HG02973 (cell line): ENCODE data around the gene HTRA2.
"Not testable (repeated sequence)": the region's sequence is repeated elsewhere in the genome, so short reads cannot be mapped to it uniquely, and the experiment has no call there.

Experiments
- ATAC-seq: cut with Tn5 transposase; IDR thresholded peaks from one replicate; pipeline ENCODE4 v1.9.1; 2021; ENCODE audit warnings: moderate library complexity; ENCODE audit not compliant: unreplicated experiment

The HTRA2 gene

DNA sequence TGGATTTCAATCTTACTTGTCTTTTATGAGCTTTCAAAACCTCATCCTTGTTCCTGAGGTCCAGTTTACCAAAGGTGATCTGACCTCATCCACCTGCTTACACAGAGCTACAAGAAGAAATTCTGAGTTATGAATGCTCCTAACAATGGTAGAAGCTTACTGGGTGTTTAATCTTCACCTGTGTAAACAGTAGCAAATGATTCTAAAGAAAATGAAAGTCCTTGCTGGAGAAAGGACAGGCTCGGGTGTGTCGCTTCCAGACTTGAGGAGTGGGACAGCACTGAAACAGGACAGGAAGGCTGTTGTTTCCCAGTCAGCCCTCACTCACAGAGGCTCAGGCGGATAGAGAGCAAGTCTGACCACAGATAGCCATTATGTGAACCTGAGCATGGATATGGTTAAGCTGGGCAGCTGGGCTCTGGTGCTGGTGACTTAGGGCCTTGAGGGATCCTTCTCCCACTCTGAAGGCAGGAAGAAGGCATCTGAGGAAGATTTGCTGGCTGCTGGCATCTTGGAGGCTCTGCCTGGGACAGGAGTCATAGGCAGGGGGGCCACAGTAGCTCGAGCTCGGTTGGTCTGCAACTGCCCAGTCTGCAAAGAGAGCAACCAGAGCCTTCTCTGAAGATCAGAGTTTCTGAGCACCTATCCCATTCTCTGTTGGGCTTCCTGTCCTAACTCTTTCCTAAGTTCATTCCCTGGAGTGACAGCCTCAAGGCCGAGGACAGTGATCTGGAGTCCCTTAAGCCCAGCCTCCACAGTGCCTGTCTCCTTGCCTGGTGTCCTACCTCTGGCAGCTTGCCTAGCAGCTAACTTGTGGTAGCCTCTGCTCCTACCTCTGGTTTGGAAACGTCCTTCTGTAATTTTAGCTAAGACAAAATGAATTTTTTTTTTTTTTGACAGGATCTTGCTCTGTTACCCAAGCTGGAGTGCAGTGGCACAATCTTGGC is 28.8 kb downstream of the HTRA2 start:
- no peak for ATAC-seq

DNA sequence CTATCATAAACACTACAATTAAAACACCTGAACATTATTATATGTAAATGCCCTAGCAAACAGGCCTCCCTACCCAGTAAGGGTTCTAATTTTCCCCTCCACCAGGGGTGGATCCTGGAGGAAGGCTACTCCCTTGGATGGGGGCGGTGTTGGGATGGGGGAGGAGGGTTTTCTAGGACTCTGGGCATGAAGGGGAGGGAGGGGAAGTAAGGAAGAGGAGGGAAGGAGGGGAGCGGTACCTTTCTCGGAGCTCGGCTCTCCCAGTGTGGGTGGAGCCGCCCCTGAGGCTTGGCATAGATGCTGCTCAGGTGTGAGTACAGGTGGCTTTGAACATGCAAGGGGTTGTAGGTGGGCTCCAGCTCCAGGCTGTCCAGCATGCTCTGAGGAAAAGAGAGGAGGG is 30.2 kb downstream of the HTRA2 start:
- ATAC-seq = no peak

DNA sequence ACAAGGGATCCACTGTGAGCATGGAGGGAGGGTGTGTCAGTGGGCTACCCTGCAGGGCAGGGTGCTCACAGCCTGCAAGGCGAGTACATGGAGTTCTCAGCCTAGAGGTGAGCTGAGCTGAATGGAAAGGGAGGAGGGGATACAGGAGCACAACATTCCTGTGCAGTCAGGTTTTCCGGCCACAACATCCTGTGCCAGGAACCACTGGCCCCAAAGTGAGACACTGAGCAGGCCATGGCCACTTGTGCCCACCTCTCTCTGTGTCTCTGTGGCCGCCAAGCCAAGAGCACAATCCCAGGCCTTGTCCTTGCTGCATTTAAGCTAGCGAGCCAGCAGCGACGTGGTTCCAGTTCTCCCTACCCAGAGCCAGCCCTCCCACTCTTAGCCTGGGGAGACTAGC is 30.9 kb downstream of the HTRA2 start:
- ATAC-seq = no peak

DNA sequence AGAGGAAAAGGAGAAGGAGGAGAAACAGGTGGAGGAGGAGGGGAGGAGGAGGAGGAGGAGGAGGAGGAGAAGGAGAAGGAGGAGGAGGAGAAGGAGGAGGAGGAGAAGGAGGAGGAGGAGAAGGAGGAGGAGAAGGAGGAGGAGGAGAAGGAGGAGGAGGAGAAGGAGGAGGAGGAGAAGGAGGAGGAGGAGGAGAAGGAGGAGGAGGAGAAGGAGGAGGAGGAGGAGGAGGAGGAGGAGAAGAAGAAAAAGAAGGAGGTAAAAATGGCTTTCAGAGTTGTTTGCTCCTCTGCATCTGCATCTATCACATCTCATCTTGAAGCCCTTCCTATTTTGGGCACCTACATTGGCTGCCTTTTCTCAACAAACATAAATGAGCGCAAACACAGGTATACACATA is 31.3 kb downstream of the HTRA2 start:
- ATAC-seq = not testable (repeated sequence)

DNA sequence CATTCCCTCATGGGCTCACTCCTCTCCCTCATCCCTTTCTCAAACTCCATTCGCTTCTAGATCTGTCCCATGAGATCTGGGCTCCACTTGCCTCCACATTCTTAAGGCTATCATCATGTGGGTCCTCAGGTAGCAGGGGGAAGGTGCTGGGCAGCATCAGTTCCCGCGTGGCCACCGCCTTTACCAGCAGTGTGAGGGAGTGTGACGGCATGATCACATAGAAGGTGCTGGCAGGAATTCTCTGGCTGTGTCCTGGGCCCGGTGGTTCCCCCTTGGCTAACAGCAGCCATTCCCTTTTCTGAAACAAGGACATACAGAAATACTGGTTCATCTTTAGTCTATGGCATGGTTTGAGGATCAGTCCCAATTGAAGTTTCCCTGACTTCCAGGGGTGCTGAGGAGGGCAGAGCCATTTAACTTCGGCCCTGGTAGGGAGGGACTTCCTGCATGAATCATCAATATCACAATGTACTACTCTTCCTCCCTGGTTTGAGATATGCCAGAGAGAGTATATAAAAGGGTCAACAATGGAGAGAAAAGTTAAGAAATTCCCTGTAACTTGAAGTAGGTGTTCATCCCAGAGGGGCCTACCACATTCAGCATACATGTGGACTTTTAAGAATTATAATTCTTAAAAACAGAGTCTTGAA is 32.5 kb downstream of the HTRA2 start:
- ATAC-seq = no peak

DNA sequence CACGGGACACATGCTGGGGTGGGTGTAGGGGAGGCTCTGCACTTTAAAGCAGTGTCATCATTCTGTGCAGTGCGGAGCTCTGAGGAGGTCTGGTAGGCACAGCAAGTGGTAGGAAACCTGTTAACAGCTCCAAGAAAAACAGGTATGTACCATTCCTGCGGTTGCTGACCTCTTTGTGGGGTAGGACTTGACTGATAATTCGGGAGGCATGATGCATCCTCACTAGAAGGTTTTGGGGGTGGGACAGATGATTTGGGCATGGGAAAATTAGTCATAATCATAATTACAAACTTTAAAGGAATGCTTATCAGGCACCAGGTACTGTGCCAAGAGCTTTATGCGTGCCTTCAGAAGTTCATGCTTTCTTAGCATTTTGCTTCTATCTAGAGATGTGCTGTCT is 34.5 kb downstream of the HTRA2 start:
- ATAC-seq = no peak

DNA sequence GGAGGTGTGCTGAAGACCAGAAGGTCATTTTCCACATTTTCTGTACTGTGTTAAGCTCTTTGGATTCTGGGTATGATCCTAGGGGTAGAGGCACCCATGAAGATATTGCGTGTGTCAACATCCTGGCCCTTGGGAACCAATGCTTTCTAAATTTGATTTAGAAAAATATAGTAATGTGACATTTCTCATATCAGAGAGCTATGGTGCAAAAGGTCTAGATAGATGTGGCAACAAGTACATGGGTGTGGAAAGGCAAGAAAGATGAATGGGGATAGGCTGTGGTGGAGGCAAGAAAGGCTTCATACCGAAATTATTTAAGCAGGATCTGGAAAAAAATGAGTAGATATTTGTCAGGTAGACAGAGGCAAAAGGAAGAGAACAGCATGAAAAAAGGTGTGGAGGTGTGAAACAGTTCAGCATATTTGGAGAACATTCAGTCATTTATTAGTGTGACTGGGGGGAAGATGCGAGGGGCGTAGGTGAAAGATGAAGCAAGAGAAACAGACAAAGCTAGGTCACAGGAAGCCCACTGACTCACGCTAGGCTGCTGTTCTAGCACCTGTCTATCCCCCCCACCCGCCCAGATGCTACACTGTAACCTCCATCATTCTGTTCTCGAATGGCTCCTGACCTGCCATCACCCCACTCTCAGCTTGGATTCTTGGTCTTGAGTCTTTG is 36.5 kb downstream of the HTRA2 start:
- ATAC-seq = no peak

DNA sequence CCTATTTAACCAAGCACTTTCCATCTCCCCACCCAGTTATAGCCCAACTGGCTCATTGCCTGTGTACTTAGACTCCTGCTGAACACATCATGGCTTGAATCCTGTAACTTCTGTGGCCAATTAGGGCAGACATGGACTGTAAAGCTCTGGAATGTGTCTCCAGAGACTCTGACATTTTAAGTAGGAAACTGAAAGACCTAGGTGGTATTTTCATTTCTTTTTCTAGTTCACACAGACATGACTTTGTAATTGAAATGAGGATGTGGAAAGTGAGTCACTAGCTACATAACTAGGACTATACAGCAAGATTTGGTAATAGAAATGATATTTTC is 37.0 kb downstream of the HTRA2 start:
- no peak for ATAC-seq

DNA sequence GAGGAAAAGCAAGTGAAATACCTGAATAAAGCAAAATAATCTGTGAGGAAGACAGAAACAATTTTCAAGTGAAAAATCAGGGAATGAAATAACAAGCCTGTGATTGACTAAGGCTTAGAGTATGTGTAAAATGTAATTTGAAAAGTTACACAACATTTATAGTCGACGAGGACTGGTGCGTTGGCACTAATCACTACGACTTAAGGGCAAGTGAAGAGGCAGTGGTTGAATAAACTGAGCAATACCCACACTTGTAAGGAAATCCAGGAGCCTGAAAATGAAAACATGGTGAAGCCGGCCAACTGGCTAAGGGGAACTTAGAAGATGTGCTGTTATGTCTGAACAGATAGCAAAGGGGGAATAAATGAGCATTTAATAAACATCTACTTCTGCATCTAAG is 38.1 kb downstream of the HTRA2 start:
- ATAC-seq = no peak

DNA sequence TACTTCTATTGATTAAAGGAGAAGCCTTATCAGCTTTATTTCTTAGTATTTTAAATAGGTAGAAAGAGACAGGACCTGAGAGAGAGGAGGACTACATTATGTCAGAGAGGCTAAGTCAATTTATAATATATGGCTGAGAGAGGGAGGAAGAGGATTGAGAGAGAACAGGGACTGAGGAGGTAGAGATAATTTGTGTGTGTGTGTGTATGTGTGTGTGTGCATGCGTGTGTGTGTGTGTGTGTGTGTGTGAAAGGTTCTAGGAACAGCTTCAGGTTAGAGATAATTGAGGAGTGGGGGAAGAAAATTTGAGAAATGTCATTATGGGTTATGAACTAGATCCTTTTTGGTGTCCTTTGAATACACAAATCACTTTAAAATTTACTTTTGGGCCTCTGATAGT is 40.0 kb downstream of the HTRA2 start:
- no peak for ATAC-seq

DNA sequence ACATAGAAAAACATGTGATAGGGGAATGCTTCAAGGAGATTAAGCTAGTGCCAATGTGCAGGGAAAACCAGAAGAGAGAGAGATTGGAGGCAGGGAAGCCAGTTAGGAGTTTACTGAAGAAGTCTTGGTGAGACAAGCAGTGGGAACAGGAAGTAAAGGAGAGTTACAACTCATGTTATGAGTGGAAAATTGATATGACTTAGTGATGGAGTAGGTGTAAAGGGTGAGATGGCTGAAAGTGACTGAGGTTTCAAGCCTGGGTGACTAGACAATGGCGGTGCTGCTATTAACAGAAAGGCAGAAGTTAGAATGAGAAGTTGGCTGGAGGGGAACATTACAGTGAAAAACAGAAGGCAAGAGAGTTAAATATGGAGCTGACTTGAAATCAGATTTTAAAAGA is 41.3 kb downstream of the HTRA2 start:
- peak; percentile 73 for ATAC-seq

DNA sequence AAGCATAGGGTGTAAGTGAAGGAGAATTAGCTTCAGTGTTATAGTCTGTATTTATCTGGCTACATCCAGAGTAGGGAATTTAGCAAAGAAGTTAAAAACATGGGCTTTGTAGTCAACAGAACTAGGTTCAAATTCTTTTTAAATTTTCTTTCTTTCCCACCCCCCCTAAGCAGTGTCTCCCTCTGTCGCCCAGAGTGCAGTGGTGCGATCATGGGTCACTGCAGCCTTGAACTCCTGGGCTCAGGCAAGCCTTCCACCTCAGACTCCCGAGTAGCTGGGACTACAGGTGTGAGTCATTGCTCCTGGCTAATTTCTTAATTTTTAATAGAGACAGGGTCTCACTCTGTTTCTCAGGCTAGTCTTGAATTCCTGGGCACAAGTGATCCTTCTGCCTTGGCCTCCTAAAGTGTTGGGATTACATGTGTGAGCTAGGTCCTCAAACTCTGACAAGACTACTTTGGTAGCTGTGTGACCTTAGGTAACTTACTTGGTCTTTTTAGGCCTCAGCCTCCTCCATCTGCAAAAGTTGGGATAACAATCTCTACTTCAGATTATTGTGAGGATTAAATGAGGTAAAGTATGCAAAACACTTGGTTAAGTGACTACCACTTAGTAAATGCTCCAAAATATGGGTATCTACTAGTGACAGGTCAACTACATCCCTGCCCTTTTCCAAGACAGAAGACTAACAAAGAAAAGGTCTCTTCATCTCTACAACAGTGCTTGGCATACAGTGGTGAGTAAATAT is 42.6 kb downstream of the HTRA2 start:
- ATAC-seq = no peak

DNA sequence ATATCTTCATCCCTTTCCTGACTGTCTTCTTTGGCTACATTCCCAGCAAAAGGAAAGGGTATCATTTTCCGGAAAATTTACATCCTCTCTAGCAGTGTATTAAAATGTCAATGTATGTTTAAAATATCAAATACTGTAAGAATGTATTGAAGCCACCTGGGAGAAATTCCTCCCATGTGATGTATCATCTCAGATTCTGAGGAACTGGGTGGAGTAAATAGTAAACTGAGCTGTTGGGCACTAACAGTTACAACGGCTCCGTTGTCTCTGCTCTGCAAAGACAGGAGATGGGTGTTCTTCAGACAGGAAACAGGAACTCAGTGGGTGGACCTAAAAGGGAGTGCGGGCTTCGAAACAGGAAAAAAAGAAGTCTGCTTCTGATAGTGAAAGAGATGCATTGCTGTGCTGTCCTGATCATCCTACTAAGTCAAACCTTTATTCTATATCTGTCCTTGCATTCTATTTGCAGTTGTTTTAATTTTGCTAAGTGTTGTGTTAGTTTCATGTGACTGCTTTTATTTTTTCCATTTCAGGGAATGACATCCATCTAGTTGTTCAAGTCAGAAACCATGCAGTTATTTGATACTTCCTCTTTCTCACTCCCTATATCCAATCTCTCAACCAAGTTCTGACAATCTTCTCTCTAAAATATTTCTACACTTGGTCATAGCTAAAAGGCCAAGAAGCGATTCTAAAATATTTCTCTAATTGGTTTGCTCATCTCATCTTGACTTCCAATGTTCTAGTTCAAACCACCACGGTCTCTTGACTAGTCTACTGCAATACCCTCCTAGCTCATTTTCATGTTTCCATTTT is 44.2 kb downstream of the HTRA2 start:
- ATAC-seq = no peak

DNA sequence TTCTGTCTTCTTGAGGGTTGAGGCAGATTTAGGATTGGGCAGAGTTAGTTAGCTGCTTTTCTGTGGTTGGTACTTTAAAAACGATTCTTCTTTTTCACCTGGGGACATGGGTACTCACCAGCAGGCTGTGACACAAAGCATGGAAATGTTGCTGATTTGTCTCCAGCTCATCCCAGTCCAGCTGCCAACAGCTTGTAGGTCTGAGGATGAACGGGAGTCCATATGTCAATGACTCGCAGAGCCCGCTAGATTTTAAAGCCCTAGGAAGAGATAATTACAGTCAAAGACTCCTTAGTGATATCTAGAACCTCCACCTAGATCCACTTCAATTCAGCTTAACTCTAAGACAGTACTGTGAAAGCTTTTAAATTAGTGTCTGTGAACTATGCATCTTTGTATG is 45.6 kb downstream of the HTRA2 start:
- no peak for ATAC-seq

DNA sequence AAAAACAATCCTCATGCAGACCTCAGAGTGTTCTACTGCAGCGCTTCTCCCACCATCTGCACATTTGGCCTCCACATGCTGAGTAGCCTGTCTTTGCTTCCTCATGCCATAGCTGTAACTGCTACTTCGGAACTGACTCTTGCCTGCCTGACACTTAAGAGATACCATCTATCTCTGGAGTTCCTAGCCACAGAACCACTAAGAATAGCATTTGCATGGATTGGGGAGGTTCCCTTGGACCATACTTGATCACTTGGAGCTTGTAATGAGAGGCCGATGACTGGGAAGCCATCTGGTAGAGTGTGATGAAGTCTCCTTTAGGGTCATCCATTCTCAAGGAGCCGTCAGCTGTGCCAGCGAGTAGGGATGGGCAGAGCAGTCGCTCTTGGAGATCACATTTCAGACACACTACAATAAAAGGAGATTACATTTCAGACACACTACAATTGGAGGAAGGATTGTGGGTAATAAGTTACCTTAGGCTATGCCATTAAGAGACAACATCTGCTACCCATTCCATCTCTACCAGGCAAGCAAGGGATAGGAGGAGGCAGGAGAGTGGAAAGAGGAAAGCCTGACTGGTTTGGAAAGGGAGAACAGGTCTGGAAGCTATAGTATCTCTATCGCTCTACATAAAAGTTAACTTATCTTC is 46.6 kb downstream of the HTRA2 start:
- no peak for ATAC-seq

DNA sequence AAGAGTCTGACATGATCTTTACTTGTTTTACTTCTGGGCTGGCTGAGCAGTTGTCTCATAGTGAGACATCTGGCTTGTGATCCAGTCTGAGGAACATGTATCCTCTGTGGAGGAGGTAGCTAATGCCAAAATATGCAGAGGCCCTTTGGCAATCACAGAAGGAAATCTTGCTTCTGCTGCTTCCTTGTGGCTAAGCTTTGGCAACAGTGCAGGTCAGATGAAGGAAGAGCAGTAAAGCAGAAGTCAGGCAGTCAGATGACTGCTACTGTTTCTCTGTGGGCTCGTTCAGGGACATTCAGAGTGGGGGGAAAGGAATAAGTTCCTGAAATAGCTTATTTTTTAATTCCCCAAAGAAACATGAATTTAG is 47.1 kb downstream of the HTRA2 start:
- no peak for ATAC-seq

DNA sequence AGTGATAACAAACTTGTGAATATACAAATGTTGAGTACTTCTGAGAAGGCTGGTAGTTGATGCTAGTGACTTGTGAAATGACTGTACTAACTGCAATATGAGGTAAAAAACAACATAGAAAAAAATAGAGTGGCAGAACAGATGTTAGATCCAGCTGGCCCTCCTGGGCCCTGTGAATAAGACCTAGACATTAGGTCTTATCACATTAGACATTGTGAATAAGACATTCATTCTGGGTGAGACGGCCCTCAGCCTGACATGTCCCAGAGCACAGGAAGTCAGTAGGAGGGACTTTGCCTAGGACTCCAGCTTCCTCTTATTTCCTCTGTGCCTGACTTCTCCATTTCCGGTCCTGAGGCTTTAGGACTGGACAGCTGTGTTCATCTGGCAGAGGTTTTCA is 47.7 kb downstream of the HTRA2 start:
- ATAC-seq = no peak

DNA sequence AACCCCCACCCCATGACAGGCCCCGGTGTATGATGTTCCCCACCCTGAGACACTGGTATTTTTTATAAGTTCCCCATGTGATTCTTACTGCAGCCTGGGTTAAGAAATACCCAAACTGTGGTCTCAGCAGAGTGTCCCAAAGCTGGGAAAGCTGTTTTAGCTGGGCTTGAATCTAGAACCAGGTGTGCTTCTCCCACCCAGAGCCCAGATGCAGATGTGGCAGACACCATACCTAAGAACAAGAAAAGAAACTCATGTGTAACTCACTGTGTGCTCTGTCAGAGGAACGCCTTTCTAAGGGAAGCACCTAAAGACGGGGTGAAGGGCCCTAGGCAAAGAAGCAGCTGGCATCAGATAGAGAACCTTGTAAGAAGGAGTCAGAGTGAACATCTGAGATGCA is 48.7 kb downstream of the HTRA2 start:
- ATAC-seq = peak; percentile 39

DNA sequence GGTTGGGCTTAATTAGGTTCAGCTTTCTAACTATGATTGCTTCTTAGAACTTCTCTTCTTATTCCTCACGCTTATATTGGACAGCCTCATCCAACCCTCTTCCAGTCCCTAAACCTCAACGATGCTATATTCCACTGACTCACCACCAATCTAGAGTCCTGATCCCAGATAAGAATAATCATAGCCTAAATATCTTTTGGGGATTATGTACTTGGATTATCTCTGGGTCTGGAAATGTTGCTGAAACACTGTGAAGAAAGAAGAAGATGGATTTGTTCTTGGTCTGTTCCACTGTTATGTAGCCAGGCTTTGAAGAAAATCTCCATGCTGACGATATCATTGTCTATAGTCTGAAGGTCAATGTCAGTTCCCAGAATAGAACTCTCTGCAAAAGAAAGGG is 51.7 kb downstream of the HTRA2 start:
- ATAC-seq = no peak

DNA sequence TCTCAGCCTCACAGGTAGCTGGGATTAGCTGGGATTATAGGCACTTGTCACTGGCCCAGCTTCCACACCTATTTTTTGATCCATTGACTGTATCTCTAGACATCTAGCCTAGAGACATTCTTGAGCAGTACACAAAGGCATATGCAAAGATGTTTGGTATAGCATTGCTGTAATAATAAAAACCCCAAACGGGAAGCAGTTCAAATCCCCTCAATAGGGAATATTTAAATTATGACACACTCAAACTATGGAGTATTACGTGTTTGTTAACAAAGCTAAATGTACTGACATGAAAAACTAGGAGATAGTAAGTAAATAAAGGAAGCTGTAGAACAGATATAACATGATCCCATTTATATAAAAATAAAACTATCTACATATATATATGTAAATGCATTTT is 52.5 kb downstream of the HTRA2 start:
- no peak for ATAC-seq
